ENCODE data around the gene LINC00237.

Gene LINC00237

DNA sequence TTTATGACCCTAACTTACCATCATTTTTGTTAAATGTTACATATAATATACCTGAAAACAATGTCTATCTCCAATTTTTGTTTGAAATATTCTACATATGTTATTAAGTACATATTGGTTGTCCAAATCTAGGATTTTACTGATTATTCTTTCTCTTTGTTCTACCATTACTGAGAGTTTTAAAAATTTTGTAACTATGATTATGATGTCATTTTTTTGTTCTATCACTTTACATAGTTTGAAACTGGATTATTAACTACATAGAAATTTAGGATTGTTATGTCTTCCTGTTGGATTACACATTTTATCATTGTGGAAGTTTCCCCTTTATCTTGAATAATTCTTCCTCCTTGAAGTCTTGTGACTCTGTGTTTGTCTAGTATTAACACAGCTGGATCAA is 41.2 kb downstream of the LINC00237 start:
- DNase-seq (ENCODE audit: low spot score), result no peak
- TF ChIP-seq CTCF (IDR thresholded peaks at IDR 0.05; ENCODE audit: borderline replicate concordance, control extremely low read depth, extremely low read depth, insufficient read depth, missing control alignments), result no peak
- in situ Hi-C loops (cut with MboI; ENCODE audit: low sequenced_read_pairs, unreplicated experiment), result no loop called here

- in situ Hi-C loops (cut with MboI; ENCODE audit: low sequenced_read_pairs, unreplicated experiment), result no loop called here
- TF ChIP-seq CTCF (IDR thresholded peaks at IDR 0.05; ENCODE audit: borderline replicate concordance, control extremely low read depth, extremely low read depth, insufficient read depth, missing control alignments), result no peak
- no peak for DNase-seq (ENCODE audit: low spot score)
Measured at GRCh38 chr20:21063276-21063675, 42.9 kb downstream of the LINC00237 start.

- in situ Hi-C loops (cut with MboI; ENCODE audit: low sequenced_read_pairs, unreplicated experiment), result no loop called here
- DNase-seq (ENCODE audit: low spot score), result no peak
- no peak for TF ChIP-seq CTCF (IDR thresholded peaks at IDR 0.05; ENCODE audit: borderline replicate concordance, control extremely low read depth, extremely low read depth, insufficient read depth, missing control alignments)
Measured at GRCh38 chr20:21053002-21053762, 53.0 kb downstream of the LINC00237 start.

DNA sequence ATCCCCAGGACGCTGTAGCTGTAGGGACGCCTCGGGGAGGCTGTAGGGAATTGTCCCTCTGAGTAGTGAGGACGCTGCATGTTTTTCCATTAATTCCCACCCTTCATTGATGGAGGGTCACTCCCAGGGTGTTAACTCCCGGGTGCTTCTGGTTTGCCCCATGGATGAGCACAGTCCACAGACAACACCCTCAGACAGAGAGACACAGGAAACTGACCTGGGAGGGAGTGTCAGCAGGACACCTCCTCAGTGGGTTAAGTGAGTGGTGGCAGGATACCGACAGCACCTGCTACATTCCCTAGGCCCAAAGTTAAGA is 53.5 kb downstream of the LINC00237 start:
- in situ Hi-C loops (cut with MboI; ENCODE audit: low sequenced_read_pairs, unreplicated experiment), result no loop called here
- DNase-seq (ENCODE audit: low spot score), result no peak

GRCh38 chr20:21052241-21052640 is 53.9 kb downstream of the LINC00237 start:
- no peak for DNase-seq (ENCODE audit: low spot score)
- TF ChIP-seq CTCF (IDR thresholded peaks at IDR 0.05; ENCODE audit: borderline replicate concordance, control extremely low read depth, extremely low read depth, insufficient read depth, missing control alignments), result no peak
- in situ Hi-C loops (cut with MboI; ENCODE audit: low sequenced_read_pairs, unreplicated experiment), result no loop called here

More for the DNA sequence above, 53.5 kb downstream of the LINC00237 start:
- no peak for TF ChIP-seq CTCF (IDR thresholded peaks at IDR 0.05; ENCODE audit: borderline replicate concordance, control extremely low read depth, extremely low read depth, insufficient read depth, missing control alignments)

DNA sequence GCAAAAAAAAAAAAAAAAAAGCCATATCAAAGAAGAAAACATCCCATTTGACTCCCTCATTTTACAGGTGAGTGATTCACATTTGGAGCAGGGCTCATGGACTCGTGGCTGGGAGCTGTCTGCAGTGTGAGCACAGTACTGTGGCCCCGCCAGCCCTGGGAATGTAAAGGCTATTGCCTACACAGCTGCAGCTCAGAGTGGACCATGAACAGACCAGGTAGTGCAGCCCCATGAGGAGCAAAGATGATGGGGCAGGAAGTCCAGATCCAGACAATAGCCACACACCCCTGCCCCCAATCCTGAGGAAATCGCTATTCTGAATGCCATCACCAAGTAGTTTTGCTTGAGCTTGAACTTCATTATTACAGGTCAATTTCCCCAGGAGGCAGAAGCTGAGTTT is 55.4 kb downstream of the LINC00237 start:
- in situ Hi-C loops (cut with MboI; ENCODE audit: low sequenced_read_pairs, unreplicated experiment), result no loop called here
- no peak for TF ChIP-seq CTCF (IDR thresholded peaks at IDR 0.05; ENCODE audit: borderline replicate concordance, control extremely low read depth, extremely low read depth, insufficient read depth, missing control alignments)
- no peak for DNase-seq (ENCODE audit: low spot score)
